Endothelial cell (in vitro differentiated cells): ENCODE data around the gene LRP4. TPM values are rescaled to one million over a fixed set of nuclear protein-coding genes. Genes with fewer than 3 reads are reported as not detected.

ENCODE experiments used
- DNase-seq: peaks from one replicate; pipeline ENCODE4 v3.0.0; 2021; ENCODE audit warnings: low spot score
- H3K27ac Mint-ChIP-seq: one replicate; pipeline ENCODE4 v1.8.0; 2021; ENCODE audit warnings: mixed read lengths, inconsistent platforms; ENCODE audit not compliant: unreplicated experiment
- H3K27me3 Mint-ChIP-seq: one replicate; pipeline ENCODE4 v1.8.0; 2021; ENCODE audit warnings: mild to moderate bottlenecking, moderate library complexity, mixed read lengths, inconsistent platforms; ENCODE audit not compliant: unreplicated experiment
- H3K36me3 Mint-ChIP-seq: one replicate; pipeline ENCODE4 v1.8.0; 2021; ENCODE audit warnings: mild to moderate bottlenecking, low read depth, mixed read lengths, inconsistent platforms; ENCODE audit not compliant: unreplicated experiment
- H3K4me1 Mint-ChIP-seq: one replicate; pipeline ENCODE4 v1.8.0; 2021; ENCODE audit warnings: mild to moderate bottlenecking, mixed read lengths, inconsistent platforms; ENCODE audit not compliant: unreplicated experiment
- H3K4me3 Mint-ChIP-seq: one replicate; pipeline ENCODE4 v1.8.0; 2021; ENCODE audit warnings: mild to moderate bottlenecking, mixed read lengths, inconsistent platforms; ENCODE audit not compliant: unreplicated experiment
- H3K9me3 Mint-ChIP-seq: one replicate; pipeline ENCODE4 v1.8.0; 2021; ENCODE audit warnings: mixed read lengths, inconsistent platforms; ENCODE audit not compliant: unreplicated experiment
- total RNA-seq: library from RNA; stranded (reverse); fragmentation: NEBNext Ultra II Directional; extraction: Animal tissue kit (Norgen Biotek cat#: 25700); gene quantifications from one replicate; pipeline ENCODE4 v1.2.1, GENCODE V29; 2021; ENCODE audit not compliant: unreplicated experiment
- TF ChIP-seq, protein P1 (sequence below): fragments of 200-600 bp; sonication (generic); IDR thresholded peaks from one replicate; pipeline ENCODE4 v1.5.0; 2021; ENCODE audit warnings: antibody characterized with exemption; ENCODE audit not compliant: unreplicated experiment

Gene LRP4
- total RNA-seq, 1 donor from 2014 or later = 21.8 TPM

DNA sequence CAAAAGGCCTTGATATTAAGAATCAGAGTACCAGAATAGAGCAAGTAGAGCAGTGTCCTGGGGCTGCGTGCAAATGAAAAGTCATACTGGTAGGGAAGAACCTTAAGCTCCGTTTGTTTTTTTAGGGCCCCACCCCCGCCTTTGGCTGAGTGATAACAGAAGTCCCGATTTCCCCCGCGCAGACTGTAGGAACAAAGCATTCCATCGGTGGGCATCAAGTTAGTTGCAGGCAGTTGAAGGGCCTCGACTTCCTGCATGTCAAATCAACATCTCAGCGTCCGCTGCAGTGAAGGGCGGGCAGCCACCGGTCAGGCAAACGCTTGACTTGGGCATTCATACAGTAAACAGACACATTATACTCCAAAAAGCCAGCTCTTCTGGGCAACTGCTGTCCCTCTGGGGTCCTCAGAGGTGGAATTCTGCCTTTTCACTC is 11.7 kb downstream of the LRP4 start:
- peak; percentile 48 for DNase-seq
- TF ChIP-seq, protein P1, sequence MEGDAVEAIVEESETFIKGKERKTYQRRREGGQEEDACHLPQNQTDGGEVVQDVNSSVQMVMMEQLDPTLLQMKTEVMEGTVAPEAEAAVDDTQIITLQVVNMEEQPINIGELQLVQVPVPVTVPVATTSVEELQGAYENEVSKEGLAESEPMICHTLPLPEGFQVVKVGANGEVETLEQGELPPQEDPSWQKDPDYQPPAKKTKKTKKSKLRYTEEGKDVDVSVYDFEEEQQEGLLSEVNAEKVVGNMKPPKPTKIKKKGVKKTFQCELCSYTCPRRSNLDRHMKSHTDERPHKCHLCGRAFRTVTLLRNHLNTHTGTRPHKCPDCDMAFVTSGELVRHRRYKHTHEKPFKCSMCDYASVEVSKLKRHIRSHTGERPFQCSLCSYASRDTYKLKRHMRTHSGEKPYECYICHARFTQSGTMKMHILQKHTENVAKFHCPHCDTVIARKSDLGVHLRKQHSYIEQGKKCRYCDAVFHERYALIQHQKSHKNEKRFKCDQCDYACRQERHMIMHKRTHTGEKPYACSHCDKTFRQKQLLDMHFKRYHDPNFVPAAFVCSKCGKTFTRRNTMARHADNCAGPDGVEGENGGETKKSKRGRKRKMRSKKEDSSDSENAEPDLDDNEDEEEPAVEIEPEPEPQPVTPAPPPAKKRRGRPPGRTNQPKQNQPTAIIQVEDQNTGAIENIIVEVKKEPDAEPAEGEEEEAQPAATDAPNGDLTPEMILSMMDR = no peak
- H3K4me3 Mint-ChIP-seq = no peak overlapping the region
- H3K4me1 Mint-ChIP-seq = peaks cover 51% of the 10 kb centered on the region
- H3K9me3 Mint-ChIP-seq = no peaks in the 10 kb centered on the region
- H3K27ac Mint-ChIP-seq = peak overlapping the region; percentile 82
- H3K27me3 Mint-ChIP-seq = peaks cover 4% of the 10 kb centered on the region
- H3K36me3 Mint-ChIP-seq = no peaks in the 10 kb centered on the region

DNA sequence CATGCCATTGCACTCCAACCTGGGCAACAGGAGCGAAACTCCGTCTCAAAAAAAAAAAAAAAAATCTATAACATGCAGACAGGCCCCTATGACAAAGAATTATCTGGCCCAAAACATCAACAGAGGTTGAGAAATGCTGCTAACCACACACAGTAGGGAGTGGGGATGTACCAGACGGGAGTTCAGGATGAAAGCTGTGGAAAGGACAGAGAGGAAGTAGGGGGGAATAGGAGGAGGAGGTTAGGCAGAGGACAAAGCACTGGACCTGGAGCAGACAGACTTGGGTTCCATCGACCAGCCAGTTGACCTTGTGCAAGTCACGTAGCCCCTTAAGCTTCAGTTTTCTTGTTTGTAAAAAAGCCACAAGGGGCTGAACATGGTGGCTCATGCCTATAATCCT is 12.5 kb downstream of the LRP4 start:
- H3K4me3 Mint-ChIP-seq = peak overlapping the region; percentile 62
- H3K4me1 Mint-ChIP-seq = peaks cover 48% of the 10 kb centered on the region
- peaks cover 6% of the 10 kb centered on the region for H3K36me3 Mint-ChIP-seq
- peaks cover 4% of the 10 kb centered on the region for H3K27me3 Mint-ChIP-seq
- H3K9me3 Mint-ChIP-seq = no peaks in the 10 kb centered on the region
- no peak for DNase-seq
- TF ChIP-seq, protein P1 = no peak
- H3K27ac Mint-ChIP-seq = peak overlapping the region; percentile 76

DNA sequence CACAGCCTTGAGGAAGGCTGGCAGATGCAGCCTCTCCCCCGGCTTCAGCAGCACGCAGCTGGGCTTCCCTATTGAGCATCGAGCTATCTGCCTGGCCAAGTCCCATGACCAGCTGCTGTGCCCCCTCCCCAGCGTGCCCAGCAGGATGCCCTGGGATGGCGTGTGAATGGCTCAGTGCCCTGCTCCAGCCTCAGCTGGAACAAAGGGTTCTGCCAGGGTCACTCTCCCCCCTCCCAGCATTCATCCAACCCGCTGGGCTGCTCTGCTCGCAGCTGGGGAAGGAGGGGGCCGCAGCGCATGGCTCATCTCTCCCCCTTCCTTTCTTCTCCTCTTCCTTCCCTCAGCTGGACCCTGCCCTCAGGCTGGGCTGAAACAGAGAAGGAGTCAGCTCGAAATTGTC is 14.5 kb downstream of the LRP4 start:
- Mint-ChIP-seq H3K4me3 (no peak overlapping the region), H3K27me3 (peaks cover 4% of the 10 kb centered on the region), H3K4me1 (peaks cover 43% of the 10 kb centered on the region), H3K9me3 (no peaks in the 10 kb centered on the region), H3K27ac (peak overlapping the region; percentile 32), H3K36me3 (peaks cover 10% of the 10 kb centered on the region)
- TF ChIP-seq, protein P1 = no peak
- no peak for DNase-seq

DNA sequence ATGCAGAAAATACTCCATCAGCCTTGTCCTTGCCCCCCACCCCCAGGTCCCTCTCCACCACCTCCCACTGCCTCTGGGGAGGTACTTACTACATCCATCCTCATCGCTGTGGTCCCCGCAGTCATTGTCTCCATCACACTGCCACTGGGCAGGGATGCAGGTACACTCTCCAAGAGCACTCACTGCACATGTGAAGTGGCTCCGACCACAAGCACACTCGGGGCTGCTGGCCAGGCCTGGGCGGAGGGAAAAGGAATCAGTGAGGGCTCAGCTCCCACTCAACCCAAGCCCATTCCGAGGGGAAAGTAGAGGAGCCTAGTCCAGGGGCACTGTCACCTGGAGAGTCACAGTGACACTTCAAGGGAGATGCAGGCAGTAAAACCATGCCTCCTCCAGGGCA is 15.7 kb downstream of the LRP4 start:
- H3K4me3 Mint-ChIP-seq = no peak overlapping the region
- DNase-seq = no peak
- H3K27me3 Mint-ChIP-seq = peaks cover 6% of the 10 kb centered on the region
- peak overlapping the region; percentile 74 for H3K27ac Mint-ChIP-seq
- peaks cover 40% of the 10 kb centered on the region for H3K4me1 Mint-ChIP-seq
- TF ChIP-seq, protein P1 = no peak
- no peaks in the 10 kb centered on the region for H3K9me3 Mint-ChIP-seq
- H3K36me3 Mint-ChIP-seq = peaks cover 15% of the 10 kb centered on the region

GRCh38 chr11:46901156-46901555 is 17.2 kb downstream of the LRP4 start:
- Mint-ChIP-seq H3K27ac (peak overlapping the region; percentile 48), H3K36me3 (peaks cover 15% of the 10 kb centered on the region), H3K4me1 (peaks cover 26% of the 10 kb centered on the region), H3K9me3 (no peaks in the 10 kb centered on the region), H3K4me3 (peak overlapping the region; percentile 3), H3K27me3 (peaks cover 6% of the 10 kb centered on the region)
- TF ChIP-seq, protein P1 = no peak
- DNase-seq = no peak
